GM12891 (cell line): ENCODE results near the gene BACH1.

Experiments
- DNase-seq: peaks from one replicate; pipeline ENCODE4 v3.0.0; 2011; ENCODE audit warnings: low spot score; ENCODE audit not compliant: insufficient read length
- FAIRE-seq: peaks from 2 replicates; lab custom pipeline; 2011; peaks lifted over from hg19 to GRCh38; lab: Jason Lieb, UNC
- PAX5 ChIP-seq: IDR thresholded peaks from 2 replicates; pipeline ENCODE4 v1.6.1; 2011; ENCODE audit warnings: low read length, moderate library complexity, mild to moderate bottlenecking; ENCODE audit not compliant: insufficient read depth, severe bottlenecking
- POLR2A ChIP-seq: IDR thresholded peaks from 2 replicates; pipeline ENCODE4 v1.6.1; 2011; ENCODE audit warnings: low read depth, low read length, control low read depth
- POLR2AphosphoS5 ChIP-seq: IDR thresholded peaks from 2 replicates; pipeline ENCODE4 v1.6.1; 2011; ENCODE audit warnings: low read depth, low read length, control low read depth
- POU2F2 ChIP-seq: IDR thresholded peaks from 2 replicates; pipeline ENCODE4 v1.6.1; 2011; ENCODE audit warnings: low read depth, mild to moderate bottlenecking, control low read depth, low read length, moderate library complexity
- SPI1 ChIP-seq: IDR thresholded peaks from 2 replicates; pipeline ENCODE4 v1.6.1; 2011; ENCODE audit warnings: low read depth, low read length, control low read depth
- TAF1 ChIP-seq: IDR thresholded peaks from 2 replicates; pipeline ENCODE4 v1.6.1; 2011; ENCODE audit warnings: low read depth, low read length, control low read depth

The BACH1 gene

GRCh38 chr21:29359718-29360117 lies 61.0 kb downstream of the BACH1 start:
- DNase-seq: no peak
- no peak for TF ChIP-seq POU2F2
- no peak for TF ChIP-seq TAF1
- TF ChIP-seq POLR2A: no peak
- TF ChIP-seq POLR2AphosphoS5: no peak
- TF ChIP-seq PAX5: no peak
- no peak for TF ChIP-seq SPI1
- no peak for FAIRE-seq

- DNase-seq (no peak), FAIRE-seq (peak; percentile 48)
- TF ChIP-seq POLR2AphosphoS5 (no peak), POLR2A (no peak), SPI1 (no peak), TAF1 (no peak), POU2F2 (no peak), PAX5 (no peak)
Observed at GRCh38 chr21:29360799-29361765, 62.4 kb downstream of the BACH1 start.

DNA sequence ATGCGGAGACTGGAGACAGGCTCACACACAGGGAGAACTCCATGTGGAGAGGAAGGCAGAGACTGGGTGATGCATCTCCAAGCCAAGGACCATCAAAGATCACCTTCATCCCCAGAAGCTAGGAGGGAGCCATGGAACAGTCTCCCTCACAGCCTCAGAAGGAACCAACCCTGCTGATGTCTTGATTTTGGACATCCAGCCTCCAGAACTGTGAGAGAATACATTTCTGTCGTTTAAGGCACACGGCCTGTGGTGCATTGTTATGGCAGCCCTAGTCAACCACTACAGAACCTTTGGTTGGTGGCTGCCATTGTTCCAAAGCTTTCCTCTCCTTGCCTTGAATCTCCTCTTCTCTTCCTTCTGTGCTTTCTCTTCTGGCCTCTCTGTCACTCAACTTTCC lies 64.0 kb downstream of the BACH1 start:
- no peak for DNase-seq
- no peak for FAIRE-seq
- TF ChIP-seq POLR2A (no peak), SPI1 (no peak), POLR2AphosphoS5 (no peak), PAX5 (no peak), POU2F2 (no peak), TAF1 (no peak)

DNA sequence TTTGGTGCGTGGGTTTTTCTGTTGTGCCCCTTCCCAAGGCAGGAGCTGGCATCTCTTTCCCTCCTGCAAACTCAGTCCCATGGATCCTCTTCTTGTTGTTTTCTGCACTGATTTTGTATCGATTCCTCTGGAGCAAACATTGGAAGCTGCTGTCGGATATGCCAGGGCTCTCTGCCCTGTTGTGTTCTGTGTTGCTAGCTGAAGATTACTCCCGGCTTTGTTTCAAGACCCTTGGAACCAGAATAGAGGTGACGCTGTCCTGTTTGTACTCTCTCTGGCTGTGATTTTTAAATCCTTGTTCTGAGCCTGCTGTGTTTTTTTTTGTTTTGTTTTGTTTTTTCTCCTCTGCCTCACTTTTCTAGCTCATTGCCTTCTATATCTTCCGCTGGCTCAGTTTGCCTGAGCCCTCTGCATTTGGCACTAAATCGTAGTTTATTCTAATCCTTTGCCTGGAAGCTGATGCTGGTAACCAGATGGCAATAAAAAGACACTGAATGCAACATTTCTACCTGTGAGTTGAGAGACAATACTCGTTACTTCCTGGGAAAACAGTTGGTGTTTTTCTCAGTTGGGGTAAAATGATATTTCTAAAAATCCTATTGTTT lies 67.0 kb downstream of the BACH1 start:
- no peak for TF ChIP-seq PAX5
- DNase-seq (no peak), FAIRE-seq (no peak)

GRCh38 chr21:29366532-29366931 lies 67.8 kb downstream of the BACH1 start:
- TF ChIP-seq SPI1 (no peak), POU2F2 (no peak), POLR2A (no peak), TAF1 (no peak), POLR2AphosphoS5 (no peak), PAX5 (no peak)
- FAIRE-seq: no peak

DNA sequence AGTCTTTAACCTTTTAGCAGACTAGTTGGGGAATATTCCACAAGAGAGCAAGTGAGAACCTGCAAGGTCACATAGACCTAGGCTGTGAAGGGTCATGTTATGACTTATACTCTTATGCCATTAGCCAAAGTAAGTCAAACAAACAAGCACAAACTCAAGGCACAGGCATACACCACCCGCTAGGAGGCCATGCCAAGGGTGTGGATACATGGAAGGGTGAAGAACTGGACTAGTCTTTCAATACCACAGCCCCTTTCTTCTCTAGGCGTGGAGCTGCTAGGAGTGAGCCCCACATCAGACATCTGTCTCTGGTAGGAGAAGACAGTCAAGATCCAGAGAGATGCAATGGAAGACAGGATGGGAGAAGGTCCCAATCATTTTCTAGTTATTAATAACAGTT lies 68.6 kb downstream of the BACH1 start:
- DNase-seq (no peak), FAIRE-seq (no peak)
- no peak for TF ChIP-seq POLR2AphosphoS5

More at GRCh38 chr21:29366532-29366931, 67.8 kb downstream of the BACH1 start:
- DNase-seq: no peak

- DNase-seq (no peak), FAIRE-seq (no peak)
- no peak for TF ChIP-seq TAF1
- no peak for TF ChIP-seq POLR2AphosphoS5
- no peak for TF ChIP-seq POU2F2
- no peak for TF ChIP-seq PAX5
- TF ChIP-seq POLR2A: no peak
- TF ChIP-seq SPI1: no peak
Observed at GRCh38 chr21:29368906-29369305, 70.2 kb downstream of the BACH1 start.

DNA sequence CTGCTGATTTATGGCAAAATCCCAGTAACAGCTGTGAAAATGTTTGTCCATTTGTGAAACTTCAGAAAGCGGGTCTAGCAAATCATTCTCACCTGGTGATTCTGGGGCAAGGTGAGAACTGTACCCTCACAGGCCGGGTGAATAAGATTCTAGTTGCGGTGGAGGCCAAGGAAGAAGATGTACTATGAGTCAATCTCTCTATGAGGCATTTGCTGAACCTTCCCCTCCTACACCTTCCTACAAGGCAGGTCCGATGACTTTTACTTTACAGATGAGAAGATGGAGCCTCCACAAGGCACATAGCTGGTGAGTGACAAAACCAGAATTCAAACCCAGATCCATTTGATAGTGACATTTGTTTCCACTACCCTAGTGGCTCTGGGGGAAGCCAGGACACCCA lies 72.7 kb downstream of the BACH1 start:
- no peak for TF ChIP-seq POLR2A
- TF ChIP-seq TAF1: no peak
- no peak for TF ChIP-seq POU2F2
- no peak for TF ChIP-seq SPI1
- no peak for TF ChIP-seq POLR2AphosphoS5
- TF ChIP-seq PAX5: no peak
- DNase-seq (no peak), FAIRE-seq (no peak)

DNA sequence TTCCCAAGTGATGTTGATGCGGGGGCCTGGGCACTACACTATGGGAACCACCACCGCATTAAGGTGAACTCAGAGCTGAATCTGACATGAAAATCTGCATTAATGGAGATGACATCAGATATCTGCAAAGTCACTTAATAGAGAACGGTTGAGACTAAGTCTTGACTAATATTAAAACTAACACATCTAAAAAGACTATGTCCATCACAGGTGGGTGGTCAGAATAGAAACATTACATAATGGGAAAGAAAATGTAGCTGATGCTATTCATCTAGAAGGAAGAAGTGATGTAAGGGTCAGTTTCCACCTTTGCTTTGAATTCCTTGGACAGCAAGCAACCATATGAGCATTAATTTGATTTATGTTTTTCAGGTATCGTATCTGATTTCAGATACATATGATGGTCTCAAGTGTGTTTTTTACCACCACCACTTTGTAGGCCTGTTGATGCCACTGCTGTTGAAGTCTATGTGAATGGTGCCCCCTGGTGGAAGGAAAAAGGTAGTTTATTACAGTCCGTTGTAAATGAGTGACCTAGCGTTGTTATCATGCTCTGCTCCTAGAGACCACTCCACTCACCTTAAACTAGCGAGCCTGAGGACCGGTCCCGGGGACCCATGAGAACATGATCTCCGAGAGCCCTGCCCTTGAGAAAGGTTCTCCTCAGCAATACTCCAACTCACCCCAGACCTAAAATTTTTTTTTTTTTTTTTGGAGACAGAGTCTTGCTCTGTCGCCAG lies 73.5 kb downstream of the BACH1 start:
- no peak for TF ChIP-seq TAF1
- no peak for TF ChIP-seq PAX5
- TF ChIP-seq POLR2A: no peak
- TF ChIP-seq POU2F2: no peak
- no peak for TF ChIP-seq POLR2AphosphoS5
- TF ChIP-seq SPI1: no peak
- FAIRE-seq (peak; percentile 95), DNase-seq (peak; percentile 12)

- TF ChIP-seq POLR2AphosphoS5 (no peak), PAX5 (no peak), SPI1 (no peak), TAF1 (no peak), POU2F2 (no peak), POLR2A (no peak)
- DNase-seq (no peak), FAIRE-seq (no peak)
Observed at GRCh38 chr21:29374481-29374880, 75.8 kb downstream of the BACH1 start.

GRCh38 chr21:29376556-29376955 lies 77.8 kb downstream of the BACH1 start:
- peak; percentile 74 for FAIRE-seq

More at GRCh38 chr21:29376556-29376955, 77.8 kb downstream of the BACH1 start:
- peak; percentile 22 for DNase-seq
- no peak for TF ChIP-seq POLR2AphosphoS5
- TF ChIP-seq TAF1: no peak
- TF ChIP-seq POU2F2: no peak
- no peak for TF ChIP-seq PAX5
- TF ChIP-seq POLR2A: no peak
- TF ChIP-seq SPI1: no peak
